Osteocyte (in vitro differentiated cells): ENCODE data around the gene LCLAT1. TPM values are rescaled to one million over a fixed set of nuclear protein-coding genes. Genes with fewer than 3 reads are reported as not detected.

ENCODE experiments used
- DNase-seq: peaks from one replicate; pipeline ENCODE4 v3.0.0; 2021; ENCODE audit warnings: mixed read lengths; ENCODE audit not compliant: unreplicated experiment; ENCODE audit errors: extremely low spot score
- H3K27ac Mint-ChIP-seq: one replicate; pipeline ENCODE4 v1.8.0; 2021; ENCODE audit warnings: mild to moderate bottlenecking, mixed read lengths; ENCODE audit not compliant: unreplicated experiment
- H3K27me3 Mint-ChIP-seq: one replicate; pipeline ENCODE4 v1.8.0; 2021; ENCODE audit warnings: mixed read lengths; ENCODE audit not compliant: unreplicated experiment
- H3K36me3 Mint-ChIP-seq: one replicate; pipeline ENCODE4 v1.8.0; 2021; ENCODE audit warnings: mixed read lengths; ENCODE audit not compliant: unreplicated experiment
- H3K4me1 Mint-ChIP-seq: one replicate; pipeline ENCODE4 v1.8.0; 2021; ENCODE audit warnings: mixed read lengths; ENCODE audit not compliant: unreplicated experiment
- H3K4me3 Mint-ChIP-seq: one replicate; pipeline ENCODE4 v1.8.0; 2021; ENCODE audit warnings: mild to moderate bottlenecking, moderate library complexity, mixed read lengths; ENCODE audit not compliant: unreplicated experiment
- H3K9me3 Mint-ChIP-seq: one replicate; pipeline ENCODE4 v1.8.0; 2021; ENCODE audit warnings: mixed read lengths; ENCODE audit not compliant: unreplicated experiment
- CTCF ChIP-seq: fragments of 200-600 bp; sonication (generic); IDR thresholded peaks from 2 replicates; pipeline ENCODE4 v1.5.0; 2021; ENCODE audit warnings: antibody characterized with exemption, mild to moderate bottlenecking, moderate library complexity
- total RNA-seq: library from RNA; stranded (reverse); gene quantifications from 2 replicates; pipeline ENCODE4 v1.2.1, GENCODE V29; 2021

LCLAT1 gene
- total RNA-seq, 1 donor from 2014 or later, result 13.6 TPM

DNA sequence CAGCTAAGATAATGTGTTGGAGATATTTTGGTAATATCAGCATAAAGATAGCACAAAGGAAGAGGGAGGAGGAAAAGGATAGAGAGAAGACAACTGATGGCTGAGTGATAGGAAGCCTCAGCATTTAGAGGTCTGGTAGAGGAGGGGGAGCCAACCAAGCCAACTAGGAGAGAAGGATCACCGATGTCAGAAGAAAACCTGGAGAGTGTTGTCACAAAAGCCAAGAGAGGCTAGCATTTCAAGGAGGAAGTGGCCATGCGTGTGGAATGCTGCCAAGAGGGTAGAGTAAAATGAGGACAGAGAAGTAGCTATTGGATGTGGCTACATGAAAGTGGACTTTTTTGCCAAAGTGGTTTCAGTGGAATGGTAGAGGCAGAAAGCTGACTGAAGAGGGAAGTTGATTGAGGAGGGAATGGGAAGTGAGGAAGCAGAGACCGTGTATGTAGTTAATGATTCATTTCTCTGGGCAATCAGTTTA is 34.3 kb downstream of the LCLAT1 start:
- DNase-seq, result no peak
- Mint-ChIP-seq H3K36me3 (no peaks in the 10 kb centered on the region), H3K27ac (no peak overlapping the region), H3K27me3 (no peaks in the 10 kb centered on the region), H3K9me3 (no peaks in the 10 kb centered on the region), H3K4me3 (no peak overlapping the region), H3K4me1 (peaks cover 2% of the 10 kb centered on the region)
- no peak for TF ChIP-seq CTCF

DNA sequence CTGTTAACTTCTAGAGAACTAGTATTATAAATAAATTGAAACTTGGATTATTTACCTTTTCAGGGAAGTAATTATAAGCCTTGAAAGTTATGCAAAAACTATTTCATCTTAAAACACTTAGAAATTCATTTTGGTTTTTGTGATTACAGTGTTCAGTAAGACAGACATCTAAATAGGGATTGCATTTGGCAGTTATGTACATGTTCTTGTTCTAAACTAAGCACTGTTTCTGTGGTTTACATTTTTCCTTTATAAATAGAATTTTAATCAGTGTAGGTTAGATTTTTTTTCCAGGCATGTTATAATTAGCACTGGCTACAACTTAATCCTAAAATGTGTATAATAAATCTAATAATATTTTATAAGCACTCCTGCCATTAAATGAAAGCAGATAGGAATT is 35.0 kb downstream of the LCLAT1 start:
- Mint-ChIP-seq H3K27me3 (no peaks in the 10 kb centered on the region), H3K9me3 (no peaks in the 10 kb centered on the region), H3K36me3 (no peaks in the 10 kb centered on the region), H3K27ac (no peak overlapping the region), H3K4me1 (peaks cover 6% of the 10 kb centered on the region), H3K4me3 (no peak overlapping the region)
- no peak for DNase-seq
- no peak for TF ChIP-seq CTCF

DNA sequence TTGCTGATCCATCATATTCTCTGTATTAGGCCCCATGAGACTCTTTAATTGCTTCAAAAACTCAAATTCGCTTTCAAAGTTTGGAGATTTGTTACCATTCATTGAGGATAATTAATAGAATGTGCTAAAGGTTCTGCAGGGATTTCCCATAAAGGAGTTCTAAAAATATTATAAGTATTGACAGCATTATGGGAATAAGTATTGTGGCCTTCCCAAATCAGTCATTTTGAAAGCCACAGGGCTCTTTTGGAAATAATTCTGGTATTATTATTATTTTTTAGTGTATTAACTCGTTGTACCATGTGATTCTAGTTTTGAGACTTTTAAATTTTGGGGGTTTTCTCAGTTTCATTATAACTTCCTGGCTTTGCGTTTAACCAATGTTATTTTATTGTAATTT is 37.1 kb downstream of the LCLAT1 start:
- no peak for DNase-seq
- no peak for TF ChIP-seq CTCF
- H3K4me1 Mint-ChIP-seq, result peaks cover 24% of the 10 kb centered on the region
- H3K27ac Mint-ChIP-seq, result no peak overlapping the region
- no peak overlapping the region for H3K4me3 Mint-ChIP-seq
- H3K27me3 Mint-ChIP-seq, result no peaks in the 10 kb centered on the region
- no peaks in the 10 kb centered on the region for H3K9me3 Mint-ChIP-seq
- H3K36me3 Mint-ChIP-seq, result no peaks in the 10 kb centered on the region

- Mint-ChIP-seq H3K4me3 (no peak overlapping the region), H3K27me3 (no peaks in the 10 kb centered on the region), H3K27ac (no peak overlapping the region), H3K9me3 (no peaks in the 10 kb centered on the region), H3K36me3 (no peaks in the 10 kb centered on the region), H3K4me1 (peaks cover 24% of the 10 kb centered on the region)
- DNase-seq, result no peak
- no peak for TF ChIP-seq CTCF
These were observed 37.9 kb downstream of the LCLAT1 start for GRCh38 chr2:30484995-30485394.

- Mint-ChIP-seq H3K27me3 (no peaks in the 10 kb centered on the region), H3K4me1 (peaks cover 22% of the 10 kb centered on the region), H3K4me3 (no peak overlapping the region), H3K36me3 (no peaks in the 10 kb centered on the region), H3K27ac (peak overlapping the region; percentile 23), H3K9me3 (no peaks in the 10 kb centered on the region)
- DNase-seq, result no peak
- no peak for TF ChIP-seq CTCF
These were observed 39.6 kb downstream of the LCLAT1 start for GRCh38 chr2:30486655-30487054.
